HG03095 (cell line): ENCODE data around the gene YAE1.

Experiments
- ATAC-seq: cut with Tn5 transposase; IDR thresholded peaks from one replicate; pipeline ENCODE4 v1.9.1; 2021; ENCODE audit warnings: moderate library complexity; ENCODE audit not compliant: unreplicated experiment

YAE1 gene

DNA sequence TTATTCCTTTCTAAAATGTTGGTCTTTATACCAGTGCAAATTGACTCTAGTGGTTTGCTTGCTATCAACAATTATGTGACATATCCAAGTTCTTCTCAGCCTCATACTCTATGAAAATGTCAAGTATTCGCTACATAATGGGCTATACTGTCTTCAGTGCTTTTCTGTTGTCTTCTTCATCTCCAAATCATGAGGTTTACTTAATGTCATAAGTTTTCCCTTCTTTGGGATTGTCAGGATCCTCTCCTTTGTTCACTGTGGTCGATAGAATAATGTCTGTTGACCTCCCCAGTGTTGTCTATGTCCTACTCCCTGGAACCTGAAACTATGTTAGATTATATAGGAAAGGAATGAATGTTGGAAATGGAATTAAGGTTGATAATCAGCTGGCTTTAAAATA, 40.7 kb downstream of the YAE1 start:
- ATAC-seq, result no peak

DNA sequence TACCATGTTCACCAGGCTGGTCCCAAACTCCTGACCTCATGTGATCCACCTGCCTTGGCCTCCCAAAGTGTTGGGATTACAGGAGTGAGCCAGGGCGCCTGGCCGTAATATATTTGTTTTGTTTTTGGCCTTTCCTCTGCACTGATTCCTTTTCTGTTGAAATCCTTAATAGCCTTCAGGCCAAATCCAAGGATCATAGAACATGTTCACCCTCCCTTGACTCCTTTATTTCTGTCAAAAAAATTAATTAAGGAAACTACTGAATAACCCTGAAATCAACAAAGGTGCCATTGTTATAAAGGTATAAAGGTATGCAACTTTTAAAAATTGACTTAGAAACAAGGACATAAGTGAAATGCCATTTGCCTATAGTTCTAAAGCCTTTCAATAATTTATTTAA, 41.7 kb downstream of the YAE1 start:
- no peak for ATAC-seq

DNA sequence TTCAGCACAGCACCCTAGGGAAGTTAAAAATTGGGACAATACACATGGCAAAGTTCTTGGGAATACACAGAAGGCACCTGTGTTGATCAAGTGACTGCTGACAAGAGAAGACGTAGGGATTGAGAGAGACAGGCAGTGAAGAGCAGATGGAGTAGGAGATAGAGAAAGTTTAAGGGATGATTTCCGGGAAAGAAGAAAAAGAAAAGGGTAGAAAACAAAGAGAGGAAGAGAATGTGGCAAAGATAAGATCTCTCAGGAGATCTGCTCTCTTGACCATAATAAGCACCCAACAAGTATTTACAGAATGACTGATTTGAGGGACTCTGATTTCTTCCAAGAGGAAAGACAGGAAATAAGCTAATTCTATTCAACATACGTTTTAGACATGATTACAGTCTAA, 42.1 kb downstream of the YAE1 start:
- ATAC-seq, result no peak

DNA sequence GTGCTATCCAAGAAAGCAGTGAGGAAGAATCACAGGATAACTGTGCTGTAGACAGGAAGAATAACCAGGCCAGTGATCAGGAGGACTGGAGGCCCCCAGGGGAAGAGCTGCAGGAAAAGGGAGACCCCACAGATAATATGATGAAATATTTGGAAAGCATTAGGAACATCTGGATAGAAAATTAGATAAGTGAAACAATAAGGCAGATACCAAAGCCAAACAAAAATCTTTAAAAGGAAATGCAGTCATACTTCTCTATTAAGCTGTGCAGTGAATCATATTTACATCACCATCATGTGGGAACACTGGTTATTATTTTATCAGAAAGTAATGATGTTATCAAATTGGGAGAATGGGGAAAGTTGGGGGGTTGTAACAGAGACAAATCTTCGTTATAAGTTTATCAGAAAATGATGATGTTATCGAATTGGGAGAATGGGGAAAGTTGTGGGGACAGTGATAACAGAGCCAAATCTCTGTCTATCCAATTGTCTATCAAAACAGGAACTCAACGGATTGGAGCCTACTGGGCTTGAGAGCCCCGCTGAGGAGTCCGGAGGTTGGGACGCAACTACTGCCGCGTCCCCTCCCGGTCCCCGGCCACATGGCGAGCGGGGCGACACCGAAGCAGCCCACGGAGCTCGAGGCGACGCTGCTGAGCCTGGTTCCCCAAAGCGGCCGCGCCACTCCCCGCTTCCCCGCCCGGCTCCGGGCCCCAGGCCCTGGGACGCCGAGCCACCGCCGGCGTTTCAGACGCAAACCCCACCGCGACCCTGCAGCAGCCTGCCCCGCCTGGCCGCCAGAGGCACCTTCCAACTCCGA, 43.1 kb downstream of the YAE1 start:
- ATAC-seq, result no peak

DNA sequence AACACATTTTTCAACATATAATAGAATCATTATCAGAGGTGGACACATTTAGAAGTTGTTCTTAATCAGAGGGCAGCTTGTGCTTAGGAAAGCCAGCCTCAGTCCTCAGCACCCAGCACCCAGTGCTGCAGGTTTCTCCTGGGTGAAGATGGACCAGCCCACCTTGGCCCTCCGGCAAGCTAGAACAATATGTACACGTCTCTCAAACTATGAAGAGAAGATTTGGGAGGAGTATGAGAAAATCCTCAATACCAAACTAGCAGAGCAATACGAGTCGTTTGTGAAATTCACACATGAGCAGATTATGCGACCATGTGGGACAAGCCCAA, 43.7 kb downstream of the YAE1 start:
- no peak for ATAC-seq

DNA sequence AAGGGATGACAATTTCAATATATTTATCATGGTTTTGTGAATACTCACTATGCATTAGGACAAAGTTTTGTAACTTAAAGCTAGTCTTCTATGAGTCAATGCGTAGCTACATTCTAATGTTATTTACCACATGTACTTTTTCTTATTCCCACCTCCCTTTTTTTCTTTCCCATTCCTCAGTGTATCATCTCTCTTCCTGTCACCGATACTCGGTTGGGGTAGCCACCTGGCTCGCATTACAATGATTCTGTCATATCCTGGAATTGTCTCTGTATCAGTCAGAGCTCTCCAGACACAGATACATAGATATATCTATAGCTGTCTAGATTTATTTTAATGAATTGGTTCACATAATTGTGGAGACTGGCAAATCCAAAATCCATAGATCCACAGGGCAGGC, 47.4 kb downstream of the YAE1 start:
- ATAC-seq, result no peak

DNA sequence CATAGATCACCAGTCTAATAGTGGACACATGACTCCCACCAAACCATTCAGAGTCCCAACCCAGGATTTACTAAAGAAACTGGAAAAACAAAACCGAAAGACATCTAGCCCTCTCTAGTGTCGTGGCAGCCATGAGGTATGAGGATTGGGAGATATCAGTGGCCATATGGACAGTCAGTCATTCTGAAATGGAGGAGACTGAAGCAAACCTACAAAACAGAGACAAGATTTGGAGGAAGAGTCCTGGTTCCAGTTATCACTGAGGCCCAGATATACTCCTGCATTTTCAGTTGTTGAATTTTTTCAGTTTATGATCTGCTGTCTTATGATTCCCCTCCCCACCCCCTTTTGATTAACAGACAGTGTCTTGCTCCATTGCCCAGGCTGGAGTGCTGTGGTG, 48.1 kb downstream of the YAE1 start:
- no peak for ATAC-seq

DNA sequence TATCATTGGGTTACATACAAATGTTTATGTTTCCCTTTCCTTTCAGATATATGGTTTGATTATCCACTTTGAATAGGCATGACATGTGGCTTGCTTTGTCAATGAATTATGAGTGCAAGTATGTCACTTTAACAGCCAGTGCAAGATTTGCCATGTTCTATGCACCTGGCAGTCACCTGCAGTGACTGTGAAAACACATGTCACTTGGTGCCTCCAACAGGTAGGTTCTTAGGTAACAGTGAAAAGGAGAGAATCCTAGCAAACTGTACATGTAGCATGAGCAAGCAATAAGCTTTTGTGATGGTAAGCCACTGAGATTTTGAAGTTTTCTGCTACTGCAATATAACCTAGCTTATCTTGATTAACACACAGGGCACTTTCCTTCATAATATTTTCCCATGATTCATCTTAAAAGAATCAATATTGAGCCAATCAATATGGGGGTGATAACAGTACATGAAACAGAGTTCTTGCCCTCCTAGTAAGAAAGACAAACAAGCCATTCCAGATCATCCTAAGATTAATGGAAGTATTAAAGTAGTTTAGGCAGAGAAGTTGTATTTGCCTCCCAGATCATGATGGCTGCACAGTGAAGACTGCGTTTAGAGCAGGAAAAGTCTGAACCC, 49.3 kb downstream of the YAE1 start:
- ATAC-seq, result no peak

DNA sequence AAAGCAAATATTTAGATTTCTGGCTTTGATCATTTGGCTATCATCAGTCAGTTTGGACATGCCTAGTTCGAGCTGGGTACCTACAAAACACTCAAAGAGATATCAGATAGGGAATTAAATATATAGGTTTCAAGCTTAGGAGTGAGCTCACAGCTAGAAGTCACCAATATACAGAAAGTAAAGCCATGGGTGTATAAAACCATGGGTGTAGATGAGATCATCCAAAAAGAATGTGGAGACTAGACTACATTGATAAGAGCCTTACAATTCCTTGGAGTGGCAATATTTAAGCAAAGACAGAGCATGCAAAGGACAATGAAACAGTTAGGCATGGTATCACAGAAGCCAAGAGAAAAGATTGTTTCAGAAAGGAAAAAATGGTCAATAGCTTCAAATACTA, 49.9 kb downstream of the YAE1 start:
- no peak for ATAC-seq

DNA sequence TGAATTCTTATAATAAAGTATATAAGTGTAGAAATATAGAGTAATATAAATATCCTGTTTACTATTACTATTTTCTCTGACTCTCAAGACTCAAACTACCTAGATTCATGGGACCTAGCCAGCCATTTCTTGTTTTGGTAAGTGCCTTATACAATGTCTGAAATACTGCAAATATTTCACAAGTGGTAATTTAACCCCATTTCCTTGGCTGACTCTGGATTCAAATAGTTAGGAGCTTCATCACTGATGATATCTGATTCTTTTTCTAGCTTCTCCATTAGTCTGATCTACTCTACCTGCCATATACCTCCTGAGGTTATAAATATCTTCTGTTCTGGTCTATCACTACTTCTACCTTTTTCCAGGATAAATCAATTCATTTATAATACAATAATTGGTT, 50.8 kb downstream of the YAE1 start:
- ATAC-seq, result no peak

DNA sequence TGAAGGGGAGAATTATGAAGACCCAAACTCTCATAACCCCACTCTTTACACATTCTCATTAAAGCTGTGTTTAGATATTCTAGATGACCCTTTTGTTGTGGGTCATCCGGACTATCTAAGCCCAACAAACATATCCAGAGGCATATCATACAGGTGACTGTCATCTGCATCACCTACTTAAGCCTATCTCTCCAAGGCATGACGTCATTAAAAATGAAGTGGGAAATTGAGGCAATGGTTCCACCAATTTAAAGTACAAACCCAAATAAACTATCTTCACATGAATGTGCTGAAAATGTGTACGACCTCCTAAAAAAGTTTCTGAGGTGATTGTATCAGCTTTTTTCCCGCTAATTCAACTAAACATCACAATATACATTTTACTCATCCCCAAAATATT, 52.7 kb downstream of the YAE1 start:
- no peak for ATAC-seq

DNA sequence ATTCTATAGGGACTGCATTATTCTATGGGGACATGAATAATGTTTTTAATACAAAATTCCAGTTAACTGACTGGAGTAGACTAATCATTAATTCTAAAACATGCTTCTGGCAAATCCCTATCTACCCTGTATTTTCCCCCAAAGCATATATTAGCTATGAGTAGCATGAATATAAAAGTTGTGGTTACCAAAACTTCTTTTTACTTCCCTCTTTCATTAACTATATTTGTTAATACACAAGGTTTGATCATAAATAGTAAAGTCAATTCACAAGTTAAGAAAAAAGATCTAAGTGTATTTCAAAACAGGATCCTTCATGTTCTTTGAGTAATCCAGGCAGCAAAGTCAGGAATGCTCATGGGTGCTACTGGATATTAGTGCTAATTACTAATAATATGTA, 54.3 kb downstream of the YAE1 start:
- no peak for ATAC-seq

DNA sequence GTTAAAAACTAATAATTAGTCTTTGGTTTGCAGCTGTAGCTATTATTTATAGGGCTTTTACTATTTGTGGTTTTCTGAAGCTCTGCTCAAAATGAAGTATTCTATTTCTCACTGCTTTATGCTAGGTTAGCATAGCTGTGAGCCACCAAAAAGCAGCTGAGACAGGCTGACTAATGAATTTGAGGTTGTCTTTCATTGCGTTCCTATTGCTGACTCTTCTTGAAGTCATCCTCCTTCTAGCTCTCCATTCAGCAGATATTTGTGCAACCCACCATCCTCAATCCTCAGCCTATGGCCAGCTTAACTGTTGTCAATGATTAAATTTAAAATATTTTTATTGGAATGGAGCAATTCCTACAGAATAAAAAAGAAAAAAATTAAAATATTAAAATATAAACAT, 55.1 kb downstream of the YAE1 start:
- ATAC-seq, result no peak

DNA sequence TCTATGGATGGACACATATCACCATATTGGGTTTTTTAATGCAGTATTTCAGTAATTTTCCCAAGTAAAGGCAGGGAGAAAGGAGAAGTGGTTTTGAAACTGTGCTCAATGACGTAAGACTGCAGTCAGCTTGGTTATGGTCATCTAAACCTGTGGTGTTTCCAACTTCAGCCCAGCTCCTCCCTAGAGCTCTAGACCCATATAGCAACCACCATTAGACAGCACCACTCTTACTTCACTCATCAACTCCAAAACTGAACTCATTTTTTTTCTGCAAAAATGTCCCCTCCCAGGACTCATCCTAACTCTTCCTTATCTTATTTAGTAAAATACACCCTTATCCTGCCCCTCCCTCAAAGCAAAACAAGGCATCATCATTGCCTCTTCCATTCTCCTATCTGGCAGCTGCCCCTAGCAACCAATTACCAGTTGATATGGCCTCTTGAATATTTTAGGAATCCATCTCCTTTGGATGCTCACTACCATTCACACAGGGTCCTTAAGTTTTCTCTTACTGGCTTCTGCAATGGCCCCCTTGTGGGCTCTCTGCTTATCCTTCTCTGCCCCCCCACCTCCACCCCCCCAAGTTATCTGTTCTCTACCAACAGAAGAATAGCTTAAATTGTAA, 55.7 kb downstream of the YAE1 start:
- ATAC-seq, result peak; percentile 29
